Neural cell (in vitro differentiated cells): Measurements from ENCODE around the gene SEMA4F. TPM values are rescaled to one million over a fixed set of nuclear protein-coding genes. Genes with fewer than 3 reads are reported as not detected.

ENCODE experiments used
- H2AFZ ChIP-seq: fragments of 200-600, 300-800 bp; sonication (generic), shearing (Covaris generic); 2 replicates; pipeline ENCODE4 v1.6.0; 2014; ENCODE audit warnings: low read depth, mild to moderate bottlenecking, antibody characterized with exemption, low read length, moderate library complexity
- H3F3A ChIP-seq: fragments of 200-600 bp; shearing (Covaris generic); 2 replicates; pipeline ENCODE4 v1.6.1; 2016; ENCODE audit warnings: mild to moderate bottlenecking, moderate library complexity, mixed read lengths, antibody characterized with exemption, low read length; ENCODE audit not compliant: insufficient read depth, poor library complexity, severe bottlenecking
- H3K27ac ChIP-seq: fragments of 200-600, 300-800 bp; sonication (generic), shearing (Covaris generic); 2 replicates; pipeline ENCODE4 v1.5.1; 2014; ENCODE audit warnings: mild to moderate bottlenecking, low read length, moderate library complexity
- H3K27me3 ChIP-seq: fragments of 300-800, 200-600 bp; sonication (generic), shearing (Covaris generic); 2 replicates; pipeline ENCODE4 v1.6.0; 2014; ENCODE audit warnings: mild to moderate bottlenecking, low read depth, low read length, moderate library complexity; ENCODE audit not compliant: insufficient read depth
- H3K36me3 ChIP-seq: fragments of 300-800, 200-600 bp; sonication (generic), shearing (Covaris generic); 2 replicates; pipeline ENCODE4 v1.5.1; 2014; ENCODE audit warnings: mild to moderate bottlenecking, antibody characterized with exemption, low read length, moderate library complexity; ENCODE audit not compliant: insufficient read depth
- H3K4me2 ChIP-seq: fragments of 300-800, 200-600 bp; sonication (generic), shearing (Covaris generic); 2 replicates; pipeline ENCODE4 v1.6.0; 2014; ENCODE audit warnings: mild to moderate bottlenecking, low read length
- H3K4me3 ChIP-seq: fragments of 300-800, 200-600 bp; sonication (generic), shearing (Covaris generic); 2 replicates; pipeline ENCODE4 v1.5.1; 2014; ENCODE audit warnings: mild to moderate bottlenecking, low read length, moderate library complexity
- H3K79me2 ChIP-seq: fragments of 200-600 bp; shearing (Covaris generic); replicated peaks from 2 replicates; pipeline ENCODE4 v1.6.0; 2014; ENCODE audit warnings: mild to moderate bottlenecking, low read length, moderate library complexity; ENCODE audit not compliant: insufficient read depth
- H3K9ac ChIP-seq: fragments of 300-800, 200-600 bp; sonication (generic), shearing (Covaris generic); 2 replicates; pipeline ENCODE4 v1.6.1; 2016; ENCODE audit warnings: mild to moderate bottlenecking, low read length, mixed read lengths
- H3K9me2 ChIP-seq: fragments of 200-600 bp; shearing (Covaris generic); 2 replicates; pipeline ENCODE4 v1.6.1; 2016; ENCODE audit warnings: mild to moderate bottlenecking, low read length, mixed read lengths; ENCODE audit not compliant: insufficient read depth
- H3K9me3 ChIP-seq: fragments of 200-600, 300-800 bp; sonication (generic), shearing (Covaris generic); 2 replicates; pipeline ENCODE4 v1.6.1; 2016; ENCODE audit warnings: mild to moderate bottlenecking, mixed run types, low read length, moderate library complexity, mixed read lengths
- H4K20me1 ChIP-seq: fragments of 200-600 bp; shearing (Covaris generic); 2 replicates; pipeline ENCODE4 v1.6.1; 2016; ENCODE audit warnings: mild to moderate bottlenecking, mixed run types; ENCODE audit not compliant: insufficient read depth
- EP300 ChIP-seq: fragments of 450-650 bp; conservative IDR thresholded peaks from 2 replicates; pipeline ENCODE4 v1.6.1; 2014; ENCODE audit warnings: antibody characterized with exemption, mild to moderate bottlenecking, moderate library complexity; ENCODE audit not compliant: poor library complexity, severe bottlenecking
- EZH2 ChIP-seq: fragments of 200-600, 300-800 bp; shearing (Covaris generic), sonication (generic); IDR thresholded peaks from 2 replicates; pipeline ENCODE4 v1.6.1; 2014; ENCODE audit warnings: antibody characterized with exemption, low read length, borderline replicate concordance, mild to moderate bottlenecking; ENCODE audit not compliant: insufficient read depth, poor library complexity, severe bottlenecking
- MXI1 ChIP-seq: fragments of 450-650 bp; conservative IDR thresholded peaks from 2 replicates; pipeline ENCODE4 v1.6.1; 2014; ENCODE audit warnings: antibody characterized with exemption, mild to moderate bottlenecking; ENCODE audit not compliant: poor library complexity, severe bottlenecking
- POLR2AphosphoS5 ChIP-seq: IDR thresholded peaks from 2 replicates; pipeline ENCODE4 v1.6.1; 2012
- RAD21 ChIP-seq: fragments of 450-650 bp; conservative IDR thresholded peaks from 2 replicates; pipeline ENCODE4 v1.6.1; 2014; ENCODE audit warnings: antibody characterized with exemption, mild to moderate bottlenecking, moderate library complexity
- TAF1 ChIP-seq: IDR thresholded peaks from 2 replicates; pipeline ENCODE4 v1.6.1; 2012; ENCODE audit warnings: low read depth
- polyA plus RNA-seq: library from polyadenylated mRNA; depleted of rRNA; stranded (reverse); fragments of >200 nt; gene quantifications from 2 replicates; pipeline ENCODE4 v1.2.3, GENCODE V29; 2014
- TF ChIP-seq, protein P1 (sequence below): fragments of 450-650 bp; IDR thresholded peaks from 2 replicates; pipeline ENCODE4 v1.5.1; 2014; ENCODE audit warnings: antibody characterized with exemption, mild to moderate bottlenecking, moderate library complexity; ENCODE audit not compliant: poor library complexity, severe bottlenecking
- TF ChIP-seq, protein P2 (sequence below): IDR thresholded peaks from 2 replicates; pipeline ENCODE4 v1.6.1; 2012; ENCODE audit warnings: borderline replicate concordance

Gene SEMA4F
- polyA plus RNA-seq, 1 donor from 2014 or later = 18.2 TPM

DNA sequence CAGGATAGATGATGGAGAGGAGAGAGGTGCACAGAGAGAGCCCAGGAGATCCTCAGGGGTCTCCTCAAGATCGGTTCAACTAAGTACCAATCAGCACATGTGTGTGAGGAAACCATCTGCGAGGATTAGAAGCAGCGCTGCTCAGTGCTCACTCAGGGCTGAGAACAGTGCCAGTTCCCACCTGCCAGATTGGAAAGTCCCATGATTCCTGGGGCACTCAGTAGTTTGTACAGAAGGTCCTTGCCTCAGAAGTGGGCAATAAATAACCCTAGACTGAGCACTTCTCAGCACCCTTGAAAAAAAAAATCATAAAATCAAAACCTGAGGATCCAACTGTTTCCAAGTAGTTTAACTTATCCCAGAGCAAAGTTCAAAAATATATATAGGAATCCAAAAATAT is 53.8 kb downstream of the SEMA4F start:
- Histone ChIP-seq H3F3A (no peaks in the 10 kb centered on the region), H2AFZ (no peak overlapping the region), H3K36me3 (no peaks in the 10 kb centered on the region), H3K9me3 (no peaks in the 10 kb centered on the region), H3K9me2 (no peaks in the 10 kb centered on the region), H3K4me2 (no peak overlapping the region), H4K20me1 (no peaks in the 10 kb centered on the region), H3K27me3 (no peaks in the 10 kb centered on the region), H3K27ac (no peak overlapping the region), H3K9ac (no peak overlapping the region), H3K4me3 (no peak overlapping the region), H3K79me2 (no peaks in the 10 kb centered on the region)
- TF ChIP-seq RAD21 (no peak), EP300 (no peak), EZH2 (no peak)
- TF ChIP-seq, protein P1, sequence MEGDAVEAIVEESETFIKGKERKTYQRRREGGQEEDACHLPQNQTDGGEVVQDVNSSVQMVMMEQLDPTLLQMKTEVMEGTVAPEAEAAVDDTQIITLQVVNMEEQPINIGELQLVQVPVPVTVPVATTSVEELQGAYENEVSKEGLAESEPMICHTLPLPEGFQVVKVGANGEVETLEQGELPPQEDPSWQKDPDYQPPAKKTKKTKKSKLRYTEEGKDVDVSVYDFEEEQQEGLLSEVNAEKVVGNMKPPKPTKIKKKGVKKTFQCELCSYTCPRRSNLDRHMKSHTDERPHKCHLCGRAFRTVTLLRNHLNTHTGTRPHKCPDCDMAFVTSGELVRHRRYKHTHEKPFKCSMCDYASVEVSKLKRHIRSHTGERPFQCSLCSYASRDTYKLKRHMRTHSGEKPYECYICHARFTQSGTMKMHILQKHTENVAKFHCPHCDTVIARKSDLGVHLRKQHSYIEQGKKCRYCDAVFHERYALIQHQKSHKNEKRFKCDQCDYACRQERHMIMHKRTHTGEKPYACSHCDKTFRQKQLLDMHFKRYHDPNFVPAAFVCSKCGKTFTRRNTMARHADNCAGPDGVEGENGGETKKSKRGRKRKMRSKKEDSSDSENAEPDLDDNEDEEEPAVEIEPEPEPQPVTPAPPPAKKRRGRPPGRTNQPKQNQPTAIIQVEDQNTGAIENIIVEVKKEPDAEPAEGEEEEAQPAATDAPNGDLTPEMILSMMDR = no peak
- TF ChIP-seq, protein P2, sequence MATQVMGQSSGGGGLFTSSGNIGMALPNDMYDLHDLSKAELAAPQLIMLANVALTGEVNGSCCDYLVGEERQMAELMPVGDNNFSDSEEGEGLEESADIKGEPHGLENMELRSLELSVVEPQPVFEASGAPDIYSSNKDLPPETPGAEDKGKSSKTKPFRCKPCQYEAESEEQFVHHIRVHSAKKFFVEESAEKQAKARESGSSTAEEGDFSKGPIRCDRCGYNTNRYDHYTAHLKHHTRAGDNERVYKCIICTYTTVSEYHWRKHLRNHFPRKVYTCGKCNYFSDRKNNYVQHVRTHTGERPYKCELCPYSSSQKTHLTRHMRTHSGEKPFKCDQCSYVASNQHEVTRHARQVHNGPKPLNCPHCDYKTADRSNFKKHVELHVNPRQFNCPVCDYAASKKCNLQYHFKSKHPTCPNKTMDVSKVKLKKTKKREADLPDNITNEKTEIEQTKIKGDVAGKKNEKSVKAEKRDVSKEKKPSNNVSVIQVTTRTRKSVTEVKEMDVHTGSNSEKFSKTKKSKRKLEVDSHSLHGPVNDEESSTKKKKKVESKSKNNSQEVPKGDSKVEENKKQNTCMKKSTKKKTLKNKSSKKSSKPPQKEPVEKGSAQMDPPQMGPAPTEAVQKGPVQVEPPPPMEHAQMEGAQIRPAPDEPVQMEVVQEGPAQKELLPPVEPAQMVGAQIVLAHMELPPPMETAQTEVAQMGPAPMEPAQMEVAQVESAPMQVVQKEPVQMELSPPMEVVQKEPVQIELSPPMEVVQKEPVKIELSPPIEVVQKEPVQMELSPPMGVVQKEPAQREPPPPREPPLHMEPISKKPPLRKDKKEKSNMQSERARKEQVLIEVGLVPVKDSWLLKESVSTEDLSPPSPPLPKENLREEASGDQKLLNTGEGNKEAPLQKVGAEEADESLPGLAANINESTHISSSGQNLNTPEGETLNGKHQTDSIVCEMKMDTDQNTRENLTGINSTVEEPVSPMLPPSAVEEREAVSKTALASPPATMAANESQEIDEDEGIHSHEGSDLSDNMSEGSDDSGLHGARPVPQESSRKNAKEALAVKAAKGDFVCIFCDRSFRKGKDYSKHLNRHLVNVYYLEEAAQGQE = no peak

DNA sequence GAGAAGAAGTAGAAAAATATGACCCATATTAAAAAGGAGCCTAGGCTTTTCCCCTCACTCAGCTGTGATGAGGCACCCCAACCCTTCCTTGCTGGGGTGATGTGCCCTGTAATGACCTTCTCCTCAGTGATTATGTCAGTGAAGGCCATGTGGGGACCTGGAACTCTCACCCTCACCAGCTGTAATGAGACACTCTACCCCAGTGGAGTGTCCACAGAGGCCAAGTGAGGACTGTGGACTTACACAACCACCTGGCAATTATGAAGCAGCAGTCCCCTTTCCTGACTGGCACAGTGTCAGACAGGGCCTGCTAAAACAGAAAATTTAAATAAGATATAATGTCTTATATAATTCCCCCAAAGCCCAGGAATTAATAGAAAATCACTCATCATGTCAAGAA is 54.2 kb downstream of the SEMA4F start:
- Histone ChIP-seq H4K20me1 (no peaks in the 10 kb centered on the region), H3K4me2 (no peak overlapping the region), H3F3A (no peaks in the 10 kb centered on the region), H3K9ac (no peak overlapping the region), H3K36me3 (no peaks in the 10 kb centered on the region), H3K4me3 (no peak overlapping the region), H3K27me3 (no peaks in the 10 kb centered on the region), H3K27ac (no peak overlapping the region), H2AFZ (no peak overlapping the region), H3K79me2 (no peaks in the 10 kb centered on the region), H3K9me3 (no peaks in the 10 kb centered on the region), H3K9me2 (no peaks in the 10 kb centered on the region)
- TF ChIP-seq EP300 = no peak
- TF ChIP-seq, protein P2 = no peak
- no peak for TF ChIP-seq POLR2AphosphoS5
- TF ChIP-seq MXI1 = no peak
- TF ChIP-seq TAF1 = no peak
- no peak for TF ChIP-seq EZH2
